GM19395 (cell line): Measurements from ENCODE around the gene PSMD12.
"Not testable (repeated sequence)": the region's sequence is repeated elsewhere in the genome, so short reads cannot be mapped to it uniquely, and the experiment has no call there.

Experiments
- ATAC-seq: cut with Tn5 transposase; IDR thresholded peaks from one replicate; pipeline ENCODE4 v1.9.1; 2021; ENCODE audit warnings: mild to moderate bottlenecking, moderate library complexity; ENCODE audit not compliant: unreplicated experiment

The PSMD12 gene

DNA sequence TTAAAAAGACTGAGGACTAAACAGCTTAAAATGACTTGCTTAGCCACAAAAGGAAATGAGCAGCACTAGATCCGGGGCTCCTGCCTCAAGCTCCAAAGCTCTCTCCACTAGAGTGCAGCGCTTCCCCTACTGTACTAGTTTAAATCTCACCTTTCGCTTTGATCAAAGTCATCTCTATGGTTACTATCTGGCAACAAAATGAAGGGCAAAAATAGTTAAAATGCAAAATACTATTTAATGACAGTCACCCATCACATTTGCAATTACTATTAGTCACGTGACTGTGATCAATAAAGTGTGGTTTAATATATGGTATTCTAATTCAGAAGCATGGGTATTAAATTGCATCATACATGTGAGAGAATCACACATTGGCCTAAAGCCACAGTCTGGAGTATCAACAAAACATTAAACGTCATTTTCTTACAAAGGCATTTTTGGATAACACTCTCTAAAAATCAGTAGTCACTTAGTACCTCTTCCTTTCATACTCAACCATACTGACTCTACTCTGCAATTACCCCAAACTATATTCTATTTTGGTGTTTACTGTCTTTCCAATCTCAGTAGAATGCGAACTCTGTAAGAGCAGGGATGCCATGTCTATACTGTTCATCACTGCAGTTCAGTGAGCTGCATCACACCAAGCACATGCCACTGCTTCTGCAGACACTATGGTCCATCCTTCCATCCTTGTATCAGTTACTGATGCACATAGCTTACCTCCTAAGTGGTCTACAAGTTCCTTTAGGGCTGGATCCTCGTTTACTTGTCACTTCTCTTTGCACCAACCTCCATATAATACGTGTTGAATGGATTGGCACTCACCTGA lies 6.2 kb downstream of the PSMD12 start:
- ATAC-seq = no peak

DNA sequence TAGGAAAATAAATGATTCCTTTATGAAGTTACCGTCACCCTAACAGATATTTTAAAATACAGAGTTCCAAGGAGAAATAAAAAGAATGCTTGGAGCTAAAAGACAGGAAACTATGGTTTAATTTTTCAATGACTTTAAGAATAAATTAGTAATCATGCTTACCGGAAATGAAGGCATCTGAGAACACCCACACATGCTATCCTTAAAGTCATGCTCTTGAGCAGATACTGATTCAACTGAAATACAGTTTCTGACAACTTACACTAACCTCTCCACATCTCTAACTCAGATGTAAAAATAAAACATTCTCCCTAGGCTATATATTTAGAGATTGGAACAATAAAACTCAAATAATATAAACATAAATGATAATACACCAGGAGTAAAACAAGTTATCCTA lies 7.8 kb downstream of the PSMD12 start:
- no peak for ATAC-seq

- no peak for ATAC-seq
Observed at GRCh38 chr17:67353929-67354574, 12.3 kb downstream of the PSMD12 start.

DNA sequence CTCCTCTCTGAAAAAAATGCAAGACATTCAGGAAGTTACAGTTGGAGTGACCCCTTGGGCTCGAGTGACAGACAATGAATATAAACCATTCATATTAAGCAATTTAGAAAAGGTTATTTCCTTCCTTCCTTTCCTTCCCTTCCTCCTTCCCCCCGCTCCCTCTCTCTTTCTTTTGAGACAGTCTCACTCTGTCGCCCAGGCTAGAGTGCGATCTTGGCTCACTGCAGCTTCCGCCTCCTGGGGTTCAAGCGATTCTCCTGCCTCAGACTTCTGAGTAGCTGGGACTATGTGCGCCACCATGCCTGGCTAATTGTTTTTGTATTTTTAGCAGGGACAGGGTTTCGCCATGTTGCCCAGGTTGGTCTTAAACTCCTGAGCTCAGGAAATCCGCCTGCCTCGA lies 13.2 kb downstream of the PSMD12 start:
- no peak for ATAC-seq

DNA sequence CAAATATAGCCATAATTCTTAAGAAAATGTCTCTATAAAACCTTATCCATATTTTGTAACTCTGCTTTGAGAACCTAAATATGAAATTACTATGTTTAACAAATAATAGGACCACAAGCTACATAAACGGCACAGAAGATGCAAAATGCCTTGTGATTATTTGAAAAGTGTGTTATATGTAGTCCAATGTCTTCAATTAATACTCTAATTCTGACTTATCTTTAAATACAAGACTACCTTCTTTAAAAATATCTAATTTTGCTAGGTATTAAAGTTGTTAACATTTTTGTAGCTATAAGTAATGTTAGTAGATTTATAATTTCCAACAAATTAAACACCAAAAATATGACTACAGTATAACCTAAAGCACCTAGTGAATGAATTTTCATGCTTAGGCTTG lies 17.0 kb downstream of the PSMD12 start:
- ATAC-seq = no peak

GRCh38 chr17:67347826-67348225 lies 18.6 kb downstream of the PSMD12 start:
- no peak for ATAC-seq

GRCh38 chr17:67343237-67343636 lies 23.1 kb downstream of the PSMD12 start:
- no peak for ATAC-seq

DNA sequence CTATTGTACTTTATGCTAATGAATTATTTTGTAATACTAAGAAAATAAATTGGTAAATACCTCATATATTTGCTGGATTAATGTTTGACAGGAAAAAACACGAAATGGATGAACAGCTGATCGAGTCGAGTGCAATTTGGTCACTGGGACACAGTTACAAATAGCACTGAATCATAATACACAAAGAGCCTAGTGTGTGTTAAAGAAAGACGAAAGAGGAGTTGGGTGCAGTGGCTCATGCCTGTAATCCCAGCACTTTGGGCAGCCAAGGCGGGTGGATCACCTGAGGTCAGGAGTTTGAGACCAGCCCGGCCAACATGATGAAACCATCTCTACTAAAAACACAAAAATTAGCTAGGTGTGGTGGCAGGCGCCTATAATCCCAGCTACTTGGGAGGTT lies 28.0 kb downstream of the PSMD12 start:
- ATAC-seq = not testable (repeated sequence)

GRCh38 chr17:67336859-67337258 lies 29.5 kb downstream of the PSMD12 start:
- no peak for ATAC-seq

- ATAC-seq = no peak
Observed at GRCh38 chr17:67335245-67335835, 31.0 kb downstream of the PSMD12 start.

GRCh38 chr17:67332162-67332508 lies 34.2 kb downstream of the PSMD12 start:
- ATAC-seq = not testable (repeated sequence)

GRCh38 chr17:67331381-67332161 lies 34.8 kb downstream of the PSMD12 start:
- not testable (repeated sequence) for ATAC-seq

- ATAC-seq = no peak
Observed at GRCh38 chr17:67328026-67328425, 38.4 kb downstream of the PSMD12 start.

DNA sequence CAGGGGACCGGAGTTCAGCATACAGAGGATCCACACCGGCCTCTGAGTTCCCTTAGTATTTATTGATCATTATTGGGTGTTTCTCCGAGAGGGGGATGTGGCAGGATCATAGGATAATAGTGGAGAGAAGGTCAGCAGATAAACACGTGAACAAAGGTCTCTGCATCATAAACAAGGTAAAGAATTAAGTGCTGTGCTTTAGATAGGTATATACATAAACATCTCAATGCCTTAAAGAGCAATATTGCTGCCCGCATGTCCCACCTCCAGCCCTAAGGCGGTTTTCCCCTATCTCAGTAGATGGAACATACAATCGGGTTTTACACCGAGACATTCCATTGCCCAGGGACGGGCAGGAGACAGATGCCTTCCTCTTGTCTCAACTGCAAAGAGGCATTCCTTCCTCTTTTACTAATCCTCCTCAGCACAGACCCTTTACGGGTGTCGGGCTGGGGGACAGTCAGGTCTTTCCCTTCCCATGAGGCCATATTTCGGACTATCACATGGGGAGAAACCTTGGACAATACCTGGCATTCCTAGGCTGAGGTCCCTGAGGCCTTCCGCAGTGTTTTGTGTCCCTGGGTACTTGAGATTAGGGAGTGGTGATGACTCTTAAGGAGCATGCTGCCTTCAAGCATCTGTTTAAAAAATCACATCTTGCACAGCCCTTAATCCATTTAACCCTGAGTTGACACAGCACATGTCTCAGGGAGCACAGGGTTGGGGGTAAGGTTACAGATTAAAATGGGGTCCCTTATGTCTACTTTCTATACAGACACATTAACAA lies 39.2 kb downstream of the PSMD12 start:
- ATAC-seq = not testable (repeated sequence)

GRCh38 chr17:67326440-67326839 lies 39.9 kb downstream of the PSMD12 start:
- ATAC-seq = no peak

- ATAC-seq = no peak
Observed at GRCh38 chr17:67324330-67324729, 42.0 kb downstream of the PSMD12 start.

GRCh38 chr17:67323445-67323844 lies 42.9 kb downstream of the PSMD12 start:
- no peak for ATAC-seq

DNA sequence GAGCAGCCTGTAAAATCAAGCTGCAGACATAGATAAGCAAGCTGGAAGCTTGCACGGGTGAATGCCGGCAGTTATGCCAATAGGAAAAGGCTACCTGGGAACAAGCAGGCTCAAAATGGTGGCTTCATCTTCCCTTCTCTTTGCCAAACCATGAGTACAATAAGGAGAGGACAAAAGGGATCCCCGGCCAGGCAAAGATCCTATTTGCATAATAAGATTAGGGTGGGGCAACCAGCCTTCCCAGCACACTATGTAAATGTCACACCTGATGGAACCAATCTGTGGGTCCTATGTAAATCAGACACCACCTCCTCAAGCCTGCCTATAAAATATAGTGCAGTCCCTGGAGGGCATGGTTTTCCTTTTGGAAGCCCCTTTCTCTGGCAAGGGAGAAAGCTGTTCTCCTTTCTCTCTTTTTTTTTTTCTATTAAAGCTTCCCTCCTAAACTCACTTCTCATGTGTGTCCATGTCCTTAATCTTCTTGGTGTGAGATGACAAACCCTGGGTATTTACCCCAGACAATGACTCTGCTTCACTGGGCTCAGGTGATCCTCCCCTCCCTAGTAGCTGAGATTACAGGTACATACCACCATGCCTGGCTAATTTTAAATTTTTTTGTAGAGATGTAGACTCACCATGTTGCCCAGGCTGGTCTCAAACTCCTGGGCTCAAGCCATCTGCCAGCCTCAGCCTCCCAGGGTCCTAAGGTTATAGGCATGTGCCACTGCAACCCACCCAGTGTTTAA lies 44.2 kb downstream of the PSMD12 start:
- ATAC-seq = no peak

- ATAC-seq = not testable (repeated sequence)
Observed at GRCh38 chr17:67321486-67321885, 44.9 kb downstream of the PSMD12 start.

DNA sequence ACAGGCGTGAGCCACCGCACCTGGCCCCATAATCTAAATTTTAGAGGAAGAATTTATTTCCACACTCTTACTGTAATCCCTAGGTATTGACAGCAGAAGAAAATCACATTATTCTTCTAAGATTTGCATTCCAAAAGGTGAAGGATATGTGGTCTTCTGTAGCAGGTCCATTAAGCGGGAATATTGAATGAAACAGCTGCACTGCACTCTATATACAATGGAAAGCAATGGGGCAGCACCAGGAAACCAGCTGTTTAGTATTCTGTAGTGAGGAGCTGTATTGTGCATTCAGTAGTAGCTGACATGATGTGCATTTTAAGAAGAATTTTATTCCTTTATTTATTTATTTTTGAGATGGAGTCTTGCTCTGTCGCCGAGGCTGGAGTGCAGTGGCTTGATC lies 49.6 kb downstream of the PSMD12 start:
- no peak for ATAC-seq
